ENCODE measurements around the gene SELENOO. TPM values are rescaled to one million over a fixed set of nuclear protein-coding genes. Genes with fewer than 3 reads are reported as not detected.

The SELENOO gene
- total RNA-seq, 3 donors from 2014 or later, result 24.4 to 27.9 (median 26.9) TPM

GRCh38 chr22:50258361-50259292 lies 57.8 kb downstream of the SELENOO start:
- Mint-ChIP-seq H3K36me3 (ENCODE audit: insufficient read depth) (no peaks in the 10 kb centered on the region), H3K4me1 (ENCODE audit: low read depth) (peaks cover 8% of the 10 kb centered on the region), H3K27me3 (ENCODE audit: low read depth) (peaks cover 26% of the 10 kb centered on the region), H3K9me3 (no peaks in the 10 kb centered on the region), H3K4me3 (no peak overlapping the region)
- DNase-seq, result no peak
- no peak for ATAC-seq

GRCh38 chr22:50259302-50259701 lies 58.5 kb downstream of the SELENOO start:
- peaks cover 8% of the 10 kb centered on the region for H3K4me1 Mint-ChIP-seq (ENCODE audit: low read depth)
- no peaks in the 10 kb centered on the region for H3K9me3 Mint-ChIP-seq
- no peak for ATAC-seq
- no peaks in the 10 kb centered on the region for H3K36me3 Mint-ChIP-seq (ENCODE audit: insufficient read depth)
- no peak for DNase-seq
- H3K4me3 Mint-ChIP-seq, result no peak overlapping the region
- H3K27me3 Mint-ChIP-seq (ENCODE audit: low read depth), result peaks cover 26% of the 10 kb centered on the region

GRCh38 chr22:50260434-50260800 lies 59.6 kb downstream of the SELENOO start:
- ATAC-seq (no peak), DNase-seq (no peak)
- Mint-ChIP-seq H3K4me3 (peak overlapping the region; percentile 16), H3K36me3 (ENCODE audit: insufficient read depth) (no peaks in the 10 kb centered on the region), H3K9me3 (no peaks in the 10 kb centered on the region), H3K27me3 (ENCODE audit: low read depth) (peaks cover 29% of the 10 kb centered on the region), H3K4me1 (ENCODE audit: low read depth) (peaks cover 8% of the 10 kb centered on the region)

GRCh38 chr22:50260801-50261614 lies 60.2 kb downstream of the SELENOO start:
- Mint-ChIP-seq H3K27me3 (ENCODE audit: low read depth) (peaks cover 29% of the 10 kb centered on the region), H3K9me3 (no peaks in the 10 kb centered on the region), H3K4me3 (peak overlapping the region; percentile 16), H3K36me3 (ENCODE audit: insufficient read depth) (no peaks in the 10 kb centered on the region), H3K4me1 (ENCODE audit: low read depth) (peaks cover 8% of the 10 kb centered on the region)
- ATAC-seq (peak; percentile 46 to 55), DNase-seq (no peak)

- Mint-ChIP-seq H3K36me3 (ENCODE audit: insufficient read depth) (no peaks in the 10 kb centered on the region), H3K4me3 (peak within 1 kb of the TSS; percentile 55), H3K27me3 (ENCODE audit: low read depth) (peaks cover 29% of the 10 kb centered on the region), H3K4me1 (ENCODE audit: low read depth) (peaks cover 8% of the 10 kb centered on the region), H3K9me3 (no peaks in the 10 kb centered on the region)
- DNase-seq (no peak), ATAC-seq (peak in 1 of 2 donors; percentile 9)
These were observed 61.0 kb downstream of the SELENOO start, which contains the start of gene MAPK12 for GRCh38 chr22:50261615-50262459. TSS of gene MAPK12 (minus strand) at chr22:50261683. CDS start at chr22:50261509, 174 bp downstream.

- ATAC-seq, result no peak
- peaks cover 27% of the 10 kb centered on the region for H3K27me3 Mint-ChIP-seq (ENCODE audit: low read depth)
- peaks cover 8% of the 10 kb centered on the region for H3K4me1 Mint-ChIP-seq (ENCODE audit: low read depth)
- no peak for DNase-seq
- peak overlapping the region; percentile 55 for H3K4me3 Mint-ChIP-seq
- H3K36me3 Mint-ChIP-seq (ENCODE audit: insufficient read depth), result no peaks in the 10 kb centered on the region
- H3K9me3 Mint-ChIP-seq, result no peaks in the 10 kb centered on the region
These were observed 61.7 kb downstream of the SELENOO start for GRCh38 chr22:50262460-50262911.

GRCh38 chr22:50262973-50263617 lies 62.3 kb downstream of the SELENOO start:
- no peak for DNase-seq
- no peak for ATAC-seq
- Mint-ChIP-seq H3K4me1 (ENCODE audit: low read depth) (peaks cover 9% of the 10 kb centered on the region), H3K27me3 (ENCODE audit: low read depth) (peaks cover 27% of the 10 kb centered on the region), H3K36me3 (ENCODE audit: insufficient read depth) (no peaks in the 10 kb centered on the region), H3K9me3 (no peaks in the 10 kb centered on the region), H3K4me3 (no peak overlapping the region)

- ATAC-seq, result no peak
- H3K9me3 Mint-ChIP-seq, result no peaks in the 10 kb centered on the region
- H3K27me3 Mint-ChIP-seq (ENCODE audit: low read depth), result peaks cover 23% of the 10 kb centered on the region
- H3K36me3 Mint-ChIP-seq (ENCODE audit: insufficient read depth), result no peaks in the 10 kb centered on the region
- no peak overlapping the region for H3K4me3 Mint-ChIP-seq
- no peak for DNase-seq
- H3K4me1 Mint-ChIP-seq (ENCODE audit: low read depth), result peaks cover 16% of the 10 kb centered on the region
These were observed 63.4 kb downstream of the SELENOO start for GRCh38 chr22:50264104-50264745.

GRCh38 chr22:50264946-50265669 lies 64.3 kb downstream of the SELENOO start:
- H3K36me3 Mint-ChIP-seq (ENCODE audit: insufficient read depth), result no peaks in the 10 kb centered on the region
- H3K27me3 Mint-ChIP-seq (ENCODE audit: low read depth), result peaks cover 19% of the 10 kb centered on the region
- no peak for DNase-seq
- no peaks in the 10 kb centered on the region for H3K9me3 Mint-ChIP-seq
- peak overlapping the region; percentile 29 for H3K4me3 Mint-ChIP-seq
- ATAC-seq, result no peak
- peaks cover 16% of the 10 kb centered on the region for H3K4me1 Mint-ChIP-seq (ENCODE audit: low read depth)

- ATAC-seq (no peak), DNase-seq (no peak)
- H3K4me3 Mint-ChIP-seq, result no peak overlapping the region
- peaks cover 16% of the 10 kb centered on the region for H3K4me1 Mint-ChIP-seq (ENCODE audit: low read depth)
- H3K36me3 Mint-ChIP-seq (ENCODE audit: insufficient read depth), result no peaks in the 10 kb centered on the region
- no peaks in the 10 kb centered on the region for H3K9me3 Mint-ChIP-seq
- H3K27me3 Mint-ChIP-seq (ENCODE audit: low read depth), result peaks cover 13% of the 10 kb centered on the region
These were observed 66.2 kb downstream of the SELENOO start for GRCh38 chr22:50266994-50267393.
